Measurements from ENCODE around the gene ZCWPW2. TPM values are rescaled to one million over a fixed set of nuclear protein-coding genes. Genes with fewer than 3 reads are reported as not detected.
A peak's percentile ranks its signal among the peaks of the same experiment; 100 is the strongest.

The ZCWPW2 gene
- total and polyA plus RNA-seq, 9 donors: 1.3 to 2.7 (median 2.0) TPM

DNA sequence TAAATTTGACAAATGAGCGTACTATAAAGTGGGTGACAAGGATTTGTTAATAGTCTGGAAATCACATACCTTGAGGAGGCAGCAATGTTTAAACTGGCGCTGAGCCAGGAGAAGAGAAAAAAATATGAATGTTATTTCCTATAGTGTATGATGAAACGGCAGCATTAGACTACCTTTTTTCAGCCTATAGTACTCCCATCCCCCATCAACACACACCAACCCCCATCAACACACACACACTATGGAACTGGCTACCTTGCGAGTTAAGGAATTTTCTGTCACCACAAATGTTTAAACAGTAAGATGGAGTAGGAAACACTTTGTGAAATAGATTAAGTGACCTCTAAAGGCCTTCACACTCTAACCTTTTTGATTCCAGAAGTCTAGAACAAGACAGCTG lies 46.8 kb upstream of the ZCWPW2 start:
- H3K4me1 ChIP-seq (ENCODE audit: insufficient read depth): no peaks in the 10 kb centered on the region
- H3K9me3 ChIP-seq: no peaks in the 10 kb centered on the region
- H3K4me3 ChIP-seq: no peak overlapping the region
- DNase-seq: no peak
- no peak overlapping the region for H3K27ac ChIP-seq
- no peaks in the 10 kb centered on the region for H3K27me3 ChIP-seq
- 89 to 92% (median 89%) methylated on average over 4 of the region's 4 CpGs for WGBS, 3 donors
- no peaks in the 10 kb centered on the region for H3K36me3 ChIP-seq
- TF ChIP-seq, protein P1, sequence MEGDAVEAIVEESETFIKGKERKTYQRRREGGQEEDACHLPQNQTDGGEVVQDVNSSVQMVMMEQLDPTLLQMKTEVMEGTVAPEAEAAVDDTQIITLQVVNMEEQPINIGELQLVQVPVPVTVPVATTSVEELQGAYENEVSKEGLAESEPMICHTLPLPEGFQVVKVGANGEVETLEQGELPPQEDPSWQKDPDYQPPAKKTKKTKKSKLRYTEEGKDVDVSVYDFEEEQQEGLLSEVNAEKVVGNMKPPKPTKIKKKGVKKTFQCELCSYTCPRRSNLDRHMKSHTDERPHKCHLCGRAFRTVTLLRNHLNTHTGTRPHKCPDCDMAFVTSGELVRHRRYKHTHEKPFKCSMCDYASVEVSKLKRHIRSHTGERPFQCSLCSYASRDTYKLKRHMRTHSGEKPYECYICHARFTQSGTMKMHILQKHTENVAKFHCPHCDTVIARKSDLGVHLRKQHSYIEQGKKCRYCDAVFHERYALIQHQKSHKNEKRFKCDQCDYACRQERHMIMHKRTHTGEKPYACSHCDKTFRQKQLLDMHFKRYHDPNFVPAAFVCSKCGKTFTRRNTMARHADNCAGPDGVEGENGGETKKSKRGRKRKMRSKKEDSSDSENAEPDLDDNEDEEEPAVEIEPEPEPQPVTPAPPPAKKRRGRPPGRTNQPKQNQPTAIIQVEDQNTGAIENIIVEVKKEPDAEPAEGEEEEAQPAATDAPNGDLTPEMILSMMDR (IDR thresholded peaks at IDR 0.05): no peak
- TF ChIP-seq EP300 (IDR thresholded peaks at IDR 0.05) (no peak), POLR2A (IDR thresholded peaks at IDR 0.05) (no peak)
- intact Hi-C loops (cut with DNase I): no loop called here

DNA sequence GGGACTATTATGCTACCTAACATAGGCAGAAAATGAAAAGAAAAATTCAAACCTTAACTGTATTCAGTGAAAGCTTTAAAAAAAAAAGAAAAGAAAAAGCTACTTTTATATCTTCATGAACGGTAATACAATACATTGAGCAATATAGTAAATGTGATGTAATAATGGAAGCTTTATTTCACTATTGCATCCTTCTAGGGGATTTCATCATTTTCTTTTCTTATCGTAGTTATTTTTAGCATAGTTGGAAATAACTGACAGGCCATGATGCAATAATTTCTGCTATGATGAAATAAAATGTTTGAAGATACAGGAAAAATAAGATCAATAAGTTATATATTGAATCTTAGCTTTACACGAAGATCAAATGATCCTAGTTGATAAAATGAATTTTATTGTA lies 40.3 kb upstream of the ZCWPW2 start:
- Histone ChIP-seq H3K27me3 (no peaks in the 10 kb centered on the region), H3K27ac (no peak overlapping the region), H3K9me3 (no peaks in the 10 kb centered on the region), H3K4me1 (ENCODE audit: insufficient read depth) (no peaks in the 10 kb centered on the region), H3K36me3 (no peaks in the 10 kb centered on the region), H3K4me3 (no peak overlapping the region)
- 93 to 95% (median 94%) methylated on average over 3 of the region's 3 CpGs for WGBS, 3 donors
- TF ChIP-seq POLR2A (IDR thresholded peaks at IDR 0.05) (no peak), EP300 (IDR thresholded peaks at IDR 0.05) (no peak)
- TF ChIP-seq, protein P1 (IDR thresholded peaks at IDR 0.05): no peak
- DNase-seq: no peak
- intact Hi-C loops (cut with DNase I): no loop called here

DNA sequence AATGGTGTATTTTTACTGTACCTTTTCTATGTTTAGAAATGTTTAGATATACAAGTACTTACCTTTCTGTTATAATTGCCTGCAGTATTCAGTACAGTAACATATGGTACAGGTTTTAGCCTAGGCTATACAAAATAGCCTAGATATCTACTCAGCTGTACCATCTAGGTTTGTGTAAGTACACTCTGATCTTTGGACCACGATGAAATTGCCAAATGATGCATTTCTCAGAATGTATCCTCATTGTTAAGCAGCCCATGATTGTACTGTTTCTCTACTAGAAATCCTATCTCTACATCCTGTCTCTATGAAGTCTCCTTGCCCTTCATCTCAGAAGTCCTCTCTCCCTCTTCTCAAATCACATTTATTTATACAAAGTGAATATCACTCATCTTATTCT lies 32.8 kb upstream of the ZCWPW2 start:
- DNase-seq: no peak
- H3K27me3 ChIP-seq: no peaks in the 10 kb centered on the region
- TF ChIP-seq POLR2A (IDR thresholded peaks at IDR 0.05): no peak
- H3K4me1 ChIP-seq (ENCODE audit: insufficient read depth): no peaks in the 10 kb centered on the region
- 83 to 89% (median 85%) methylated on average over 1 of the region's 1 CpG for WGBS, 3 donors
- H3K27ac ChIP-seq: no peak overlapping the region
- no peaks in the 10 kb centered on the region for H3K9me3 ChIP-seq
- no peak overlapping the region for H3K4me3 ChIP-seq
- no peaks in the 10 kb centered on the region for H3K36me3 ChIP-seq
- intact Hi-C loops (cut with DNase I): loop anchor here in 1 of 4 donors (5.0 kb wide), 1 partner anchor 613 kb away; no protein-coding TSS in a partner anchor

DNA sequence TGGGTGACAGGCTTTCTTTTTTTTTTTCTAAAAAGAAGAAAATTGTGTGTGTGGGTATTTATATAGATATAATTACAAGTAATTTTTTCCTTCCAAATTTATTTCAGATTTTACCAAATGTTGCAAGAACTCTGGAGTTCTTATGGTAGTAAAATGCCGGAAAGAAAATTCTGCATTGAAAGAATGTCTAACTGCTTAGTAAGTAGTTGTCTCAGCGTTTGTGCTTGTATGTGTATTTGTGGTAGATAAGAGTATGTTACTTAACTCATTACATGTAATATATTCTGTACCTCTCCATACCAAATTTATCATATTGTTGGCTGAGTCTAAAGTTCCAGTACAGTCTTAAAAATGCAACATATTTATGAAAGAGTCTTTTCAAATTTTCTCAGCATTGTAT lies 32.3 kb upstream of the ZCWPW2 start:
- Histone ChIP-seq H3K9me3 (no peaks in the 10 kb centered on the region), H3K36me3 (no peaks in the 10 kb centered on the region), H3K27me3 (no peaks in the 10 kb centered on the region), H3K4me3 (no peak overlapping the region), H3K4me1 (ENCODE audit: insufficient read depth) (no peaks in the 10 kb centered on the region), H3K27ac (no peak overlapping the region)
- no peak for DNase-seq
- TF ChIP-seq EP300 (IDR thresholded peaks at IDR 0.05): no peak
- TF ChIP-seq, protein P1 (IDR thresholded peaks at IDR 0.05): no peak
- TF ChIP-seq POLR2A (IDR thresholded peaks at IDR 0.05): no peak
- intact Hi-C loops (cut with DNase I): loop anchor here in 1 of 4 donors (5.0 kb wide), 1 partner anchor 614 kb away; no protein-coding TSS in a partner anchor
- WGBS, 3 donors: 70 to 75% (median 70%) methylated on average over 2 of the region's 2 CpGs

DNA sequence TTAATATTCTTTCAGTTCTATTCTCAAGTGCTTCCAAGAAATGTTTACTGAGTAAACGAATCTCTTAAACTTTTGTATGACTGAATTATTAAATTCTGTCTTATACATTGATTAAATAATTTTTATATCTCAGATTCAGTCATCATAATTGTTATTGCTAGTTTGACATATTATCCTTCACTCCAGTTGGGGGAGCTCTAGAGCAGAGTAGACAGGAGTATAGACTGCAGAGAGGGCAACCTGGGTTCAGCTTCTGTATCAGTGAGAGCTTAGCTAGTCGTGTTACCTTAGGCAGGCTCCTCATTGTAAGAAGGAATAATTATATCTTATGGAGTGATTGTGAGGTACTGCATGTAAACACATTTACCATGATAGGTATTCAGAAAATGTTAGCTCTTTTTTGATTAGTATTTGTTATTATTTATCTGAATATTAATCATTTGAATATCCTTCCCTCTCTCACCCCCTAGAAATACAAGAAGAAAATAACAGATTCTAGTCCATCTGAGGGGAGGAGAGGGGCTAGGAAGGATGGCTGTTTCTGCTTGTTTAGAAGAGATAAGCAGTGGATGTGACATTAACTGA lies 31.0 kb upstream of the ZCWPW2 start:
- no peaks in the 10 kb centered on the region for H3K4me1 ChIP-seq (ENCODE audit: insufficient read depth)

More for the DNA sequence above, 31.0 kb upstream of the ZCWPW2 start:
- WGBS, 3 donors: 45 to 59% (median 55%) methylated on average over 2 of the region's 2 CpGs
- no peaks in the 10 kb centered on the region for H3K36me3 ChIP-seq
- DNase-seq: no peak
- intact Hi-C loops (cut with DNase I): loop anchor here in 1 of 4 donors (5.0 kb wide), 1 partner anchor 615 kb away; no protein-coding TSS in a partner anchor
- no peaks in the 10 kb centered on the region for H3K27me3 ChIP-seq
- no peak overlapping the region for H3K27ac ChIP-seq
- no peak for TF ChIP-seq EP300 (IDR thresholded peaks at IDR 0.05)
- TF ChIP-seq, protein P1 (IDR thresholded peaks at IDR 0.05): peak in 1 of 3 donors; percentile 20
- H3K4me3 ChIP-seq: no peak overlapping the region
- no peaks in the 10 kb centered on the region for H3K9me3 ChIP-seq
